HL-60 (cell line): ENCODE measurements around the gene YJU2.
"Not testable (repeated sequence)": the region's sequence is repeated elsewhere in the genome, so short reads cannot be mapped to it uniquely, and the experiment has no call there.

Source experiments
- DNase-seq, 2 experiments: peaks; one replicate each; pipeline ENCODE4 v3.0.0-alpha.2; 2010 to 2020; ENCODE audit warnings: low read depth in 1 of 2, low spot score in 1 of 2
- H3K27ac ChIP-seq: fragments of 250-450 bp; sonication (Bioruptor Pico); replicated peaks from 2 replicates; pipeline ENCODE4 v1.5.1; 2020; ENCODE audit warnings: mild to moderate bottlenecking, moderate library complexity
- H3K27me3 ChIP-seq: fragments of 250-450 bp; sonication (Bioruptor Pico); 2 replicates; pipeline ENCODE4 v1.5.1; 2021; ENCODE audit warnings: mild to moderate bottlenecking, moderate library complexity; ENCODE audit not compliant: insufficient read depth, poor library complexity, severe bottlenecking
- H3K4me3 ChIP-seq: replicated peaks from 2 replicates; pipeline ENCODE4 v1.5.1; 2011; ENCODE audit warnings: mild to moderate bottlenecking, control low read depth, low read length; ENCODE audit not compliant: insufficient read depth
- GABPA ChIP-seq: IDR thresholded peaks from 2 replicates; pipeline ENCODE4 v1.6.1; 2012; ENCODE audit warnings: low read depth
- POLR2AphosphoS5 ChIP-seq: IDR thresholded peaks from 2 replicates; pipeline ENCODE4 v1.6.1; 2012; ENCODE audit warnings: low read depth
- SPI1 ChIP-seq: IDR thresholded peaks from 2 replicates; pipeline ENCODE4 v1.6.1; 2012; ENCODE audit warnings: low read depth, mild to moderate bottlenecking, borderline replicate concordance
- TF ChIP-seq, protein P1 (sequence below): IDR thresholded peaks from one replicate; pipeline ENCODE4 v1.5.1; 2011; ENCODE audit warnings: low read length, control low read depth, inconsistent platforms; ENCODE audit not compliant: insufficient read depth
- TF ChIP-seq, protein P2 (sequence below): IDR thresholded peaks from 2 replicates; pipeline ENCODE4 v1.6.1; 2012; ENCODE audit warnings: low read depth; ENCODE audit not compliant: insufficient replicate concordance

The YJU2 gene

DNA sequence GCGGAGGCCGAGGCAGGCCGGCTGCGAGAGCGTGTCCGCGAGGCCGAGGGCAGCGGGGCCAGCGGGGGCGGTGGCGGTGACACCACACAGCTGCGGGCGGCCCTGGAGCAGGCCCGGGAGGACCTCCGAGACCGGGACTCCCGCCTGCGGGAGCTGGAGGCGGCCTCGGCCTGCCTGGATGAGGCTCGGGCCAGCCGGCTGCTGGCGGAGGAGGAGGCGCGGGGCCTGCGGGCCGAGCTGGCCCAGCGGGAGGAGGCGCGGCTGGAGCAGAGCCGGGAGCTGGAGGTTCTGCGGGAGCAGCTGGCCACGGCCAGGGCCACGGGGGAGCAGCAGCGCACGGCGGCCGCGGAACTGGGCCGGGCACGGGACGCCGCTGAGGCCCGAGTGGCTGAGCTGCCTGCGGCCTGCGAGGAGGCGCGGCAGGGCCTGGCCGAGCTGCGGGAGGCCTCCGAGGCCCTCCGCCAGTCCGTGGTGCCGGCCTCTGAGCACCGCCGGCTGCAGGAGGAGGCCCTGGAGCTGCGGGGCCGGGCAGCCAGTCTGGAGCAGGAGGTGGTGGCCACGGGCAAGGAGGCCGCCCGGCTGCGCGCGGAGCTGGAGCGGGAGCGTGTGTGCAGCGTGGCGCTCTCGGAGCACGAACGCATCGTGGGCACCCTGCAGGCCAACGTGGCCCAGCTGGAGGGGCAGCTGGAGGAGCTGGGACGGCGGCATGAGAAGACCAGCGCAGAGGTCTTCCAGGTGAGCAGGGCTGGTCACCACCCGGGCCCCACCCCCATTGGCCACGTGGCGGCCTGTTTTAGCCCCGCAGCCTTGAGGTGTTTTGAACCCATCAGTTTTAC, 29.2 kb upstream of the YJU2 start:
- DNase-seq, result no peak
- Histone ChIP-seq H3K27me3 (no peaks in the 10 kb centered on the region), H3K27ac (no peak overlapping the region), H3K4me3 (no peak overlapping the region)
- no peak for TF ChIP-seq GABPA
- TF ChIP-seq, protein P1, sequence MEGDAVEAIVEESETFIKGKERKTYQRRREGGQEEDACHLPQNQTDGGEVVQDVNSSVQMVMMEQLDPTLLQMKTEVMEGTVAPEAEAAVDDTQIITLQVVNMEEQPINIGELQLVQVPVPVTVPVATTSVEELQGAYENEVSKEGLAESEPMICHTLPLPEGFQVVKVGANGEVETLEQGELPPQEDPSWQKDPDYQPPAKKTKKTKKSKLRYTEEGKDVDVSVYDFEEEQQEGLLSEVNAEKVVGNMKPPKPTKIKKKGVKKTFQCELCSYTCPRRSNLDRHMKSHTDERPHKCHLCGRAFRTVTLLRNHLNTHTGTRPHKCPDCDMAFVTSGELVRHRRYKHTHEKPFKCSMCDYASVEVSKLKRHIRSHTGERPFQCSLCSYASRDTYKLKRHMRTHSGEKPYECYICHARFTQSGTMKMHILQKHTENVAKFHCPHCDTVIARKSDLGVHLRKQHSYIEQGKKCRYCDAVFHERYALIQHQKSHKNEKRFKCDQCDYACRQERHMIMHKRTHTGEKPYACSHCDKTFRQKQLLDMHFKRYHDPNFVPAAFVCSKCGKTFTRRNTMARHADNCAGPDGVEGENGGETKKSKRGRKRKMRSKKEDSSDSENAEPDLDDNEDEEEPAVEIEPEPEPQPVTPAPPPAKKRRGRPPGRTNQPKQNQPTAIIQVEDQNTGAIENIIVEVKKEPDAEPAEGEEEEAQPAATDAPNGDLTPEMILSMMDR, result no peak
- TF ChIP-seq SPI1, result no peak
- no peak for TF ChIP-seq POLR2AphosphoS5
- TF ChIP-seq, protein P2, sequence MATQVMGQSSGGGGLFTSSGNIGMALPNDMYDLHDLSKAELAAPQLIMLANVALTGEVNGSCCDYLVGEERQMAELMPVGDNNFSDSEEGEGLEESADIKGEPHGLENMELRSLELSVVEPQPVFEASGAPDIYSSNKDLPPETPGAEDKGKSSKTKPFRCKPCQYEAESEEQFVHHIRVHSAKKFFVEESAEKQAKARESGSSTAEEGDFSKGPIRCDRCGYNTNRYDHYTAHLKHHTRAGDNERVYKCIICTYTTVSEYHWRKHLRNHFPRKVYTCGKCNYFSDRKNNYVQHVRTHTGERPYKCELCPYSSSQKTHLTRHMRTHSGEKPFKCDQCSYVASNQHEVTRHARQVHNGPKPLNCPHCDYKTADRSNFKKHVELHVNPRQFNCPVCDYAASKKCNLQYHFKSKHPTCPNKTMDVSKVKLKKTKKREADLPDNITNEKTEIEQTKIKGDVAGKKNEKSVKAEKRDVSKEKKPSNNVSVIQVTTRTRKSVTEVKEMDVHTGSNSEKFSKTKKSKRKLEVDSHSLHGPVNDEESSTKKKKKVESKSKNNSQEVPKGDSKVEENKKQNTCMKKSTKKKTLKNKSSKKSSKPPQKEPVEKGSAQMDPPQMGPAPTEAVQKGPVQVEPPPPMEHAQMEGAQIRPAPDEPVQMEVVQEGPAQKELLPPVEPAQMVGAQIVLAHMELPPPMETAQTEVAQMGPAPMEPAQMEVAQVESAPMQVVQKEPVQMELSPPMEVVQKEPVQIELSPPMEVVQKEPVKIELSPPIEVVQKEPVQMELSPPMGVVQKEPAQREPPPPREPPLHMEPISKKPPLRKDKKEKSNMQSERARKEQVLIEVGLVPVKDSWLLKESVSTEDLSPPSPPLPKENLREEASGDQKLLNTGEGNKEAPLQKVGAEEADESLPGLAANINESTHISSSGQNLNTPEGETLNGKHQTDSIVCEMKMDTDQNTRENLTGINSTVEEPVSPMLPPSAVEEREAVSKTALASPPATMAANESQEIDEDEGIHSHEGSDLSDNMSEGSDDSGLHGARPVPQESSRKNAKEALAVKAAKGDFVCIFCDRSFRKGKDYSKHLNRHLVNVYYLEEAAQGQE, result no peak

DNA sequence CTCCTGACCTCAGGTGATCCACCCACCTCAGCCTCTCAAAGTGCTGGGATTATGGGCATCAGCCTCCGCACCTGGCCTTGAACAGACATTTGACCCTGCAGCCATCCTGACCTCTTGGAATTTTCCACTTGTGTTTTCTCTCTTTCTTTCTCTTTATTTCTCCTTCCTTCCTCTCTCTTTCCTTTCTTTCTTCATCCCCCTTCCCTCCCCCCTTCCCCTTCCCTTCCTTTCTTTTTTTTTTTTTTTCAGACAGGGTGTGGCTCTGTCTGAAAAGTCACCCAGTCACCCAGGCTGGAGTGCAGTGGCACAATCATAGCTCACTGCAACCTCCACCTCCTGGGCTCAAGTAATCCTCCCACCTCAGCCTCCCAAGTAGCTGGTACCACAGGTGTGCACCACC, 28.4 kb upstream of the YJU2 start:
- H3K27ac ChIP-seq, H3K27me3 ChIP-seq, H3K4me3 ChIP-seq, DNase-seq: not testable (repeated sequence)

DNA sequence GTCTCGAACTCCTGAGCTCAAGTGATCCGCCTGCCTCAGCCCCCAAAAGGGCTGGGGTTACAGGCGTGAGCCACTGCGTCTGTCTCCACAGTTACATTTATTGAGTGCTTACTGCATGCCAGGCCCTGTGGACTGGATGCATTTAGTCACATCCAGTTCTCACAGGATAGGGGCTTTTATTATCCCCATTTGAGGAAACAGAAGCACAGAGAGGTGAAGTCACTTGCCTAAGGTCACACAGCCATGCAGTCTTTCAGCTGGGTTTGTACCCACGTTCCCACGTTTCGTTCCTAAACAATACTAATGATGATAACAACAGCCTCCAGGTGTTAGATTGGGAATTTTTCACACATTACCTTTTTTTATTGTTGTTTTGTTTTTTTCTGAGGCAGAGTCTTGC, 26.7 kb upstream of the YJU2 start:
- no peak overlapping the region for H3K4me3 ChIP-seq
- no peak overlapping the region for H3K27ac ChIP-seq
- no peak for DNase-seq
- no peak for TF ChIP-seq GABPA
- no peaks in the 10 kb centered on the region for H3K27me3 ChIP-seq

DNA sequence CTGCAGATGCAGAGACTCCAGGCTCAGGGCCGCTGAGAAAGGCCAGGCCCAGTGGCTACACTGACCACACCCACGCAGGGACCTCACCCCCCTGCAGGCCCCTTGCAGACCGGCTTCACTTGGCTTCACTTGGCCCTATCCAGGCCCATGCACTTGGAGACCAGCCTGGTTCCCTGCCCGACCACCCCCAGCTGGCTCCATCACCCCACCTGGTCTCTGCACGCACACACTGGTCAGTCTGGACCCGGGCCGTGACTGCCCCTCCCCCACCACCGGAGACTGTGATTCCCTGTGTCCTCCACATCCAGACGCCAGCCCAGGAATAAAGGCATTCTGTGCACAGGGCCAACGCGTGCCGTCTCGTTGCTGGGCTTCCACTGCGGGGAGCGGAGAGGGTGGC, 22.4 kb upstream of the YJU2 start:
- TF ChIP-seq SPI1, result no peak
- no peak for TF ChIP-seq POLR2AphosphoS5
- TF ChIP-seq, protein P2, result no peak
- no peak for TF ChIP-seq GABPA
- TF ChIP-seq, protein P1, result no peak
- no peak for DNase-seq
- Histone ChIP-seq H3K4me3 (no peak overlapping the region), H3K27me3 (peaks cover 9% of the 10 kb centered on the region), H3K27ac (no peak overlapping the region)

DNA sequence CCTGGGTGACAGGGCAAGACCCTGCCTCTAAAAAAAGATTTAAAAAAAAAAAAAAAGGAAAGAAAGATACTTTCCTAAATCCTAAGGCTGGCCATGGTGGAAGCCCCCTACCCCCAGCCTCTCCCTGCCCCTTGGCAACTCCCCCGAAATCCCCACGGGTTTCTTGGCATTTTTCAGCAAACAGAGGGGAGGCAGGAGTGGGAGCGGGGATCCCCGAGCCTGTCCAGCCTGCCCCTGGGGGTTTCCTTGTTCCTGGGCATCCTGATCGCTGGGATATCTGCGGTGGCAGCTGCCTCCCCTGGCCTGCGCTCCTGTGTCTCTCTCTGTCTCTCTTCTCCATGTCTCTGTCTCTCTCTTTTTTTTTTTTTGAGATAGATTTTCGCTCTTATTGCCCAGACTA, 21.0 kb upstream of the YJU2 start:
- Histone ChIP-seq H3K4me3 (no peak overlapping the region), H3K27ac (no peak overlapping the region), H3K27me3 (peaks cover 9% of the 10 kb centered on the region)
- TF ChIP-seq GABPA (no peak), POLR2AphosphoS5 (no peak), SPI1 (no peak)
- TF ChIP-seq, protein P2, result no peak
- TF ChIP-seq, protein P1, result no peak
- no peak for DNase-seq
